HEK293T (cell line): ENCODE results near the gene ELL2.

Source experiments
- FOXA1 ChIP-seq: fragments of 450-650 bp; IDR thresholded peaks from 2 replicates; pipeline ENCODE4 v1.6.1; 2016; ENCODE audit warnings: mild to moderate bottlenecking
- FOXK2 ChIP-seq: fragments of 450-650 bp; IDR thresholded peaks from 2 replicates; pipeline ENCODE4 v1.6.1; 2016; ENCODE audit warnings: mild to moderate bottlenecking
- NFRKB ChIP-seq: fragments of 450-650 bp; IDR thresholded peaks from 2 replicates; pipeline ENCODE4 v1.6.1; 2016; ENCODE audit warnings: mild to moderate bottlenecking, moderate library complexity
- SP1 ChIP-seq: fragments of 450-650 bp; IDR thresholded peaks from 2 replicates; pipeline ENCODE4 v1.6.1; 2017
- SUZ12 ChIP-seq: fragments of 450-650 bp; IDR thresholded peaks from 2 replicates; pipeline ENCODE4 v1.6.1; 2016; ENCODE audit warnings: mild to moderate bottlenecking
- TF ChIP-seq, protein P1 (sequence below): fragments of 450-650 bp; IDR thresholded peaks from 2 replicates; pipeline ENCODE4 v1.6.1; 2016

DNA sequence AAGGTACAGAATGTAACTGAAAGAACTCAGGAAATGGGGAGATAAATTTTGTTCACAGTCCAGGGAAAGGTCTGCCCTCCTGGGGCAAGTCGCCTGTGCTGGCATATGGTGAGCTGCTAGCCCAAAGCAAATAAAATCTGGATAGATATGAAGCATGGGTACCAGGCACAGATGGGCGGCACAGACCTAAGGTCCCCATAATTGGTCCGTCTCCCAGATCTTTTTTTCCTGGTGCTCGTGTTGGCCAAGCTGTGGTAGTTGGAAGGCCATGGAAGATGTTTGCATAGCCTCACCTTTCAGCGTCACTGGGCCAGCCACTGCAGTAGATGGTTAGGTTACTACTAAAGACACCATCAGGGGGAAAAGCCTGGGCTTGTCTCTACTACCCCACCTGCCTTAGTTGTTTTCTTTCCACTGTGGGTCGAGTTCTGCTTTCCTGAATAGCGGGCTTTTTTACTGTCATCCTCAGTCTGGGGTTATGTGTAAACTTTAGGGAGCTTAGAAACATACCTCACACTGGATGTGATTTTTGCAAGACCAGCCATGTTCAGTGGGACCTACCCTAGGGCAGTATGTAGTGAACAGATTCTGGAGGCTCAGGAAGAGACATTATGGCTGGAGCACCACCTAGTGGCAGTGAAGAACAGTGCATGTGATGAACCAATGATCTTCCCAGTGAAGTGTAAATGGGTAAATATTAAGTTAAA is 114.9 kb downstream of the ELL2 start:
- TF ChIP-seq FOXA1 (no peak), FOXK2 (no peak), SP1 (no peak), SUZ12 (no peak), NFRKB (no peak)
- TF ChIP-seq, protein P1, sequence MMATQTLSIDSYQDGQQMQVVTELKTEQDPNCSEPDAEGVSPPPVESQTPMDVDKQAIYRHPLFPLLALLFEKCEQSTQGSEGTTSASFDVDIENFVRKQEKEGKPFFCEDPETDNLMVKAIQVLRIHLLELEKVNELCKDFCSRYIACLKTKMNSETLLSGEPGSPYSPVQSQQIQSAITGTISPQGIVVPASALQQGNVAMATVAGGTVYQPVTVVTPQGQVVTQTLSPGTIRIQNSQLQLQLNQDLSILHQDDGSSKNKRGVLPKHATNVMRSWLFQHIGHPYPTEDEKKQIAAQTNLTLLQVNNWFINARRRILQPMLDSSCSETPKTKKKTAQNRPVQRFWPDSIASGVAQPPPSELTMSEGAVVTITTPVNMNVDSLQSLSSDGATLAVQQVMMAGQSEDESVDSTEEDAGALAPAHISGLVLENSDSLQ: no peak
